A673 (cell line): ENCODE data around the gene ATG4D. TPM values are rescaled to one million over a fixed set of nuclear protein-coding genes. Genes with fewer than 3 reads are reported as not detected.

ENCODE experiments used
- BruUV-seq: library from RNA; stranded (reverse); fragments of 400-500 nt; replicated peaks from 2 replicates; lab custom pipeline; 2021; lab: Mats Ljungman, UMichigan
- CTCF ChIA-PET: fragments of 300-600 bp; sonication (Branson Sonifier 250); formaldehyde crosslinking; loops from one replicate; lab custom pipeline; 2022; ENCODE audit warnings: antibody characterized with exemption; lab: Charles Lee
- POLR2A ChIA-PET: fragments of 300-600 bp; sonication (Branson Sonifier 250); formaldehyde crosslinking; loops from one replicate; lab custom pipeline; 2022; ENCODE audit warnings: antibody characterized with exemption; ENCODE audit not compliant: low non-redundant PET; lab: Charles Lee
- DNase-seq: peaks from one replicate; pipeline ENCODE4 v3.0.0-alpha.2; 2015; ENCODE audit warnings: low spot score
- H3K27ac ChIP-seq: fragments of 200-600 bp; sonication (generic); 2 replicates; pipeline ENCODE4 v1.5.1; 2016; ENCODE audit warnings: mixed run types, low read depth, mild to moderate bottlenecking, mixed read lengths, antibody characterized with exemption, low read length; ENCODE audit not compliant: poor library complexity, severe bottlenecking
- H3K27me3 ChIP-seq: fragments of 200-600 bp; sonication (generic); replicated peaks from 2 replicates; pipeline ENCODE4 v1.6.1; 2017; ENCODE audit warnings: mixed run types, low read depth, mild to moderate bottlenecking, mixed read lengths, antibody characterized with exemption, low read length; ENCODE audit not compliant: insufficient read depth, poor library complexity
- H3K36me3 ChIP-seq: fragments of 200-600 bp; sonication (generic); 2 replicates; pipeline ENCODE4 v1.6.1; 2016; ENCODE audit warnings: mixed run types, mild to moderate bottlenecking, mixed read lengths, antibody characterized with exemption, low read length; ENCODE audit not compliant: insufficient read depth, poor library complexity, severe bottlenecking
- H3K4me1 ChIP-seq: fragments of 200-600 bp; sonication (generic); 2 replicates; pipeline ENCODE4 v1.6.1; 2017; ENCODE audit warnings: mixed run types, mild to moderate bottlenecking, mixed read lengths, antibody characterized with exemption, low read length; ENCODE audit not compliant: insufficient read depth, poor library complexity, severe bottlenecking
- H3K4me3 ChIP-seq: fragments of 200-600 bp; sonication (generic); 2 replicates; pipeline ENCODE4 v1.5.1; 2016; ENCODE audit warnings: low read depth, mixed run types, mild to moderate bottlenecking, mixed read lengths, low read length; ENCODE audit not compliant: poor library complexity, severe bottlenecking
- H3K9me3 ChIP-seq: fragments of 200-600 bp; sonication (generic); 2 replicates; pipeline ENCODE4 v1.6.1; 2016; ENCODE audit warnings: mixed run types, low read depth, mild to moderate bottlenecking, mixed read lengths, antibody characterized with exemption, low read length; ENCODE audit not compliant: poor library complexity, severe bottlenecking
- EZH2 ChIP-seq: fragments of 200-600 bp; sonication (generic); IDR thresholded peaks from 2 replicates; pipeline ENCODE4 v1.6.1; 2017; ENCODE audit warnings: borderline replicate concordance, low read depth, mild to moderate bottlenecking, mixed read lengths, antibody characterized with exemption, low read length; ENCODE audit not compliant: poor library complexity, severe bottlenecking
- intact Hi-C: fragments of 100-400 bp; cut with micrococcal nuclease; formaldehyde crosslinking; loops from one replicate; pipeline ENCODE4 v1.10.0; 2022; ENCODE audit not compliant: unreplicated experiment
- total RNA-seq: library from RNA; stranded (reverse); gene quantifications from 2 replicates; pipeline ENCODE4 v1.2.3, GENCODE V29; 2021
- TF ChIP-seq, protein P1 (sequence below): fragments of 300-800, 200-600 bp; sonication (generic); conservative IDR thresholded peaks from 2 replicates; pipeline ENCODE4 v1.5.1; 2017; ENCODE audit warnings: low read depth, mild to moderate bottlenecking, antibody characterized with exemption, low read length, moderate library complexity, mixed read lengths

Gene ATG4D
- total RNA-seq, 1 experiment from 2014 or later, result 52.1 TPM

DNA sequence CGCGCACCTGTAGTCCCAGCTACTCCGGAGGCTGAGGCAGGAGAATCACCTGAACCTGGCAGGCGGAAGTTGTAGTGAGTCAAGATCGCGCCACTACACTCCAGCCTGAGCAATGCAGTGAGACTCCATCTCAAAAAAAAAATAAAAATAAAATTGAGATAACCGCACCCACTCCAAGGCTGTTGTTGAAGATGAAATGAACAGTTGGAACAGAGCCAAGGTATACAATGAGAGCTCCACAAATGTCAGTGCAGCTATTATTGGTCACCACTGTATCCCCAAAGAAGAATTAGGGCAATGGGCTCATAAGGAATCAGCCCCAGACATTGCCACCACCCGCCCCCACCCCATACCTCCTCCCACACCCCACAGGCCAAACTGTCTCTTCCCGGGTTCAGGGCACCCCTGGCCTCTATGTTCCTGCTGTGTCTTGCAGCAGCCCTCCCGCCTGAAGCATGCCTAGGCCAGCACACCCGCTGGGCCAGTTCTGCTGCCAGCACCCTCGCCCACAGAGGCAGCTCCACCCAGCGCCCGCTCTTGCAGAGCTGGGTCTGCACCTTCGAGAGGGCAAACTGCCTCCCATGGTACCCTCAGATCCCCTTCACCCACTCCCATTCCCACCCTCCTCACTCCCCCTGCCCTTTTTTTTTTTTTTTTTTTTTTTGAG, 22.9 kb upstream of the ATG4D start:
- Histone ChIP-seq H3K4me1 (no peaks in the 10 kb centered on the region), H3K9me3 (no peaks in the 10 kb centered on the region), H3K27me3 (no peaks in the 10 kb centered on the region), H3K36me3 (no peaks in the 10 kb centered on the region), H3K27ac (no peak overlapping the region), H3K4me3 (no peak overlapping the region)
- CTCF ChIA-PET, result interaction anchor here (0.6 kb wide), 1 partner anchor 31 kb away, joined by 5 read pairs; no protein-coding TSS in a partner anchor
- no peak for TF ChIP-seq EZH2
- TF ChIP-seq, protein P1, sequence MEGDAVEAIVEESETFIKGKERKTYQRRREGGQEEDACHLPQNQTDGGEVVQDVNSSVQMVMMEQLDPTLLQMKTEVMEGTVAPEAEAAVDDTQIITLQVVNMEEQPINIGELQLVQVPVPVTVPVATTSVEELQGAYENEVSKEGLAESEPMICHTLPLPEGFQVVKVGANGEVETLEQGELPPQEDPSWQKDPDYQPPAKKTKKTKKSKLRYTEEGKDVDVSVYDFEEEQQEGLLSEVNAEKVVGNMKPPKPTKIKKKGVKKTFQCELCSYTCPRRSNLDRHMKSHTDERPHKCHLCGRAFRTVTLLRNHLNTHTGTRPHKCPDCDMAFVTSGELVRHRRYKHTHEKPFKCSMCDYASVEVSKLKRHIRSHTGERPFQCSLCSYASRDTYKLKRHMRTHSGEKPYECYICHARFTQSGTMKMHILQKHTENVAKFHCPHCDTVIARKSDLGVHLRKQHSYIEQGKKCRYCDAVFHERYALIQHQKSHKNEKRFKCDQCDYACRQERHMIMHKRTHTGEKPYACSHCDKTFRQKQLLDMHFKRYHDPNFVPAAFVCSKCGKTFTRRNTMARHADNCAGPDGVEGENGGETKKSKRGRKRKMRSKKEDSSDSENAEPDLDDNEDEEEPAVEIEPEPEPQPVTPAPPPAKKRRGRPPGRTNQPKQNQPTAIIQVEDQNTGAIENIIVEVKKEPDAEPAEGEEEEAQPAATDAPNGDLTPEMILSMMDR, result no peak
- intact Hi-C loops, result no loop called here
- POLR2A ChIA-PET, result interaction anchor here (0.7 kb wide), 1 partner anchor 209 kb away, joined by 6 read pairs; no protein-coding TSS in a partner anchor
- no TSS peak for BruUV-seq
- DNase-seq, result no peak

DNA sequence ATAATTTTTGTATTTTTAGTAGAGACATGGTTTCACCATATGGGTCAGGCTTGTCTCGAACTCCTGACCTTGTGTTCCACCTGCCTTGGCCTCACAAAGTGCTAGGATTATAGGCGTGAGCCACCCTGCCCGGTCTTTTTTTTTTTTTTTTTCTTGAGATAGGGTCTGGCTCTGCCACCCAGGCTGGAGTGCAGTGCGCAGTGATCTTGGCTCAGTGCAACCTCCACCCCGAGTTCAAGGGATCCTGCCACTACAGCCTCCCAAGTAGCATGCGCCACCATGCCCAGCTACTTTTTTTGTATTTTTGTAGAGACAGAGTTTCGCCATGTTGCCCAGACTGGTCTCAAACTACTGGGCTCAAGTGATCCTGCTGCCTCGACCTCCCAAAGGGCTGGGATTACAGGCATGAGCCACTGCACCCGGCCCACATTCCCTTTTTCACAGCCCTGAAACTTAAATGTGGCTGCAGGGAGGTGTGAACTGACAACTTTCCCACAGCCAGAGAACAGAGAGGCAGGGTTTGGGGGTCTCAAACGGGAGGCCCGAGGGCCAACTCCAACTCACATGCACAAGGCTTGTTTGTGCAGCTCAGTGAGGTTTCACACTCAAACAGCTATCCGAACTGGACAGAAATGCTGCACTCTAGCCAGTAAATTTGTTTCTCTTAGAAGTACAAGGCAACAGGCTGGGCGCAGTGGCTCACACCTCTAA, 22.1 kb upstream of the ATG4D start:
- Histone ChIP-seq H3K27me3 (no peaks in the 10 kb centered on the region), H3K27ac (no peak overlapping the region), H3K4me1 (no peaks in the 10 kb centered on the region), H3K36me3 (no peaks in the 10 kb centered on the region), H3K9me3 (no peaks in the 10 kb centered on the region), H3K4me3 (no peak overlapping the region)
- intact Hi-C loops, result no loop called here
- no peak for DNase-seq
- BruUV-seq, result no TSS peak
- TF ChIP-seq, protein P1, result no peak
- no peak for TF ChIP-seq EZH2
- ChIA-PET POLR2A (no interaction called here), CTCF (interaction anchor here (0.6 kb wide), 2 partner anchors 30 to 118 kb away, joined by 5 to 6 read pairs; no protein-coding TSS in a partner anchor)

DNA sequence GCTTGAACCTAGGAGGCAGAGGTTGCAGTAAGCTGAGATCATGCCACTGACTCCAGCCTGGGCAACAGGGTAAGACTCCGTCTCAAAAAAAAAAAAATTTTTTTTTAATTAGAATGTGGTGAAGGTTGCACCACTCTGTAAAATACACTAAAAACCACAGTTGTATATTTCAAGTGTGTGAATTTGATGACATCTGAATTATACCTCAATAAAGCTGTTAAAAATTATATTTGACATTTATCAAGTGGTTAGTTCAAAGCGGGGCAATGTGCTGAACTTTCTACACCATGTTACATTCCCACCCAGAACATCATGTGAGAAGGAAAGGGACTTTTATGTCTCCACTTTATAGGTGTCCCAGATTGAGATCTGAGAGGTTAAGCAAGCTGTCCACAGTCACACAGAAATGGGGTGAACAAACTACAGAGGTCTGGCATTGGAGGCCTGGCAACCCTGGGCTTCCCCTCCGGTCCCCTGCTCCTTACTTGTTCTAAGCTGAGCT, 20.5 kb upstream of the ATG4D start:
- intact Hi-C loops, result no loop called here
- Histone ChIP-seq H3K4me3 (no peak overlapping the region), H3K27ac (no peak overlapping the region), H3K9me3 (no peaks in the 10 kb centered on the region), H3K4me1 (no peaks in the 10 kb centered on the region), H3K36me3 (no peaks in the 10 kb centered on the region), H3K27me3 (no peaks in the 10 kb centered on the region)
- ChIA-PET CTCF (interaction anchor here (0.6 kb wide), 1 partner anchor 43 kb away, joined by 4 read pairs; the partner anchor contains the start of gene KRI1), POLR2A (no interaction called here)
- TF ChIP-seq, protein P1, result no peak
- no peak for TF ChIP-seq EZH2
- no peak for DNase-seq
- no TSS peak for BruUV-seq
